Left lung (tissue), 10 donors: ENCODE measurements around the gene PDZD4. TPM values are rescaled to one million over a fixed set of nuclear protein-coding genes. Genes with fewer than 3 reads are reported as not detected.

Source experiments
- ATAC-seq: fragments of 200-7000 bp; cut with Tn5 transposase; one replicate; pipeline ENCODE4 v1.9.1; 2020; ENCODE audit warnings: moderate library complexity
- DNase-seq, 4 donors: peaks; one replicate each; pipeline ENCODE4 v3.0.0-alpha.2; 2013 to 2020
- H3K27ac ChIP-seq, 2 donors: fragments of 200-600 bp; sonication (generic) in 1 of 2; one replicate each; pipeline versions ENCODE4 v1.5.0 to v1.8.0; 2020 to 2021
- H3K27me3 ChIP-seq, 2 donors: fragments of 200-600 bp; sonication (generic) in 1 of 2; one replicate each; pipeline versions ENCODE4 v1.5.0 to v1.8.0; 2020 to 2021
- H3K36me3 ChIP-seq, 2 donors: fragments of 200-600 bp; sonication (generic) in 1 of 2; one replicate each; pipeline versions ENCODE4 v1.5.0 to v1.8.0; 2020 to 2021
- H3K4me1 ChIP-seq, 2 donors: fragments of 200-600 bp; one replicate each; pipeline ENCODE4 v1.8.0; 2021
- H3K4me3 ChIP-seq, 2 donors: fragments of 200-600 bp; sonication (generic) in 1 of 2; one replicate each; pipeline versions ENCODE4 v1.5.0 to v1.8.0; 2020 to 2021; ENCODE audit warnings: mild to moderate bottlenecking in 1 of 2
- H3K9me3 ChIP-seq, 2 donors: fragments of 200-600 bp; sonication (generic) in 1 of 2; one replicate each; pipeline versions ENCODE4 v1.5.0 to v1.8.0; 2020 to 2021
- CTCF ChIP-seq, 2 donors: fragments of 200-600 bp; sonication (generic) in 1 of 2; IDR thresholded peaks; one replicate each; pipeline versions ENCODE4 v1.5.0 to v1.8.0; 2021; ENCODE audit warnings: antibody characterized with exemption in 2 of 2
- intact Hi-C, 2 donors: fragments of 100-400 bp; cut with DNase I; formaldehyde crosslinking; loops; one replicate each; pipeline versions ENCODE4 v1.11.2 to v1.14.2; 2022
- polyA plus RNA-seq, 6 donors: library from polyadenylated mRNA; unstranded; fragments of 120-200 nt; gene quantifications; one replicate each; pipeline ENCODE4 v1.2.1, GENCODE V29; 2013; ENCODE audit not compliant: insufficient read length in 6 of 6
- total RNA-seq, 2 donors: library from RNA; stranded (reverse); fragmentation: NEBNext Ultra II Directional; extraction: Animal tissue kit (Norgen Biotek cat#: 25700); gene quantifications; one replicate each; pipeline ENCODE4 v1.2.1, GENCODE V29; 2021
- donor health status: DM: no; HTN: yes; CAD: no.
- donor health status: DM: no; HTN: no; CAD: no.

PDZD4 gene
- total and polyA plus RNA-seq, 8 donors, result 2.3 to 13.7 (median 10.3) TPM

GRCh38 chrX:153878345-153878744 lies 48.0 kb upstream of the PDZD4 start:
- Histone ChIP-seq H3K27ac (no peak overlapping the region), H3K4me3 (no peak overlapping the region), H3K9me3 (no peaks in the 10 kb centered on the region), H3K27me3 (peaks cover 47 to 63% of the 10 kb centered on the region in 2 donors), H3K36me3 (no peaks in the 10 kb centered on the region), H3K4me1 (no peaks in the 10 kb centered on the region)
- no peak for TF ChIP-seq CTCF (IDR thresholded peaks at IDR 0.05)
- no peak for ATAC-seq
- intact Hi-C loops, result no loop called here
- no peak for DNase-seq

- no peak for TF ChIP-seq CTCF (IDR thresholded peaks at IDR 0.05)
- H3K27ac ChIP-seq, result no peak overlapping the region
- no peaks in the 10 kb centered on the region for H3K36me3 ChIP-seq
- DNase-seq (no peak), ATAC-seq (no peak)
- intact Hi-C loops, result no loop called here
- H3K27me3 ChIP-seq, result peaks cover 40 to 59% of the 10 kb centered on the region in 2 donors
- H3K9me3 ChIP-seq, result no peaks in the 10 kb centered on the region
- no peak overlapping the region for H3K4me3 ChIP-seq
- H3K4me1 ChIP-seq, result no peaks in the 10 kb centered on the region
Observed at GRCh38 chrX:153877571-153878261, 47.4 kb upstream of the PDZD4 start.

GRCh38 chrX:153876112-153876491 lies 45.8 kb upstream of the PDZD4 start:
- DNase-seq, result no peak
- TF ChIP-seq CTCF (IDR thresholded peaks at IDR 0.05), result no peak
- ATAC-seq, result no peak
- intact Hi-C loops, result no loop called here
- Histone ChIP-seq H3K9me3 (no peaks in the 10 kb centered on the region), H3K4me3 (no peak overlapping the region), H3K36me3 (no peaks in the 10 kb centered on the region), H3K27ac (no peak overlapping the region), H3K27me3 (peaks cover 27 to 49% of the 10 kb centered on the region in 2 donors), H3K4me1 (no peaks in the 10 kb centered on the region)

- H3K27me3 ChIP-seq, result peaks cover 23 to 46% of the 10 kb centered on the region in 2 donors
- H3K27ac ChIP-seq, result no peak overlapping the region
Observed at GRCh38 chrX:153875391-153876111, 45.2 kb upstream of the PDZD4 start.

More at GRCh38 chrX:153875391-153876111, 45.2 kb upstream of the PDZD4 start:
- H3K4me1 ChIP-seq, result no peaks in the 10 kb centered on the region
- DNase-seq, result peak; percentile 52 to 86 (median 58)
- no peak overlapping the region for H3K4me3 ChIP-seq
- intact Hi-C loops, result no loop called here
- ATAC-seq, result peak; percentile 94
- no peak for TF ChIP-seq CTCF (IDR thresholded peaks at IDR 0.05)
- no peaks in the 10 kb centered on the region for H3K36me3 ChIP-seq
- H3K9me3 ChIP-seq, result no peaks in the 10 kb centered on the region
